PFSK-1 (cell line): ENCODE measurements around the gene ITPR3.

ENCODE experiments used
- FOXP2 ChIP-seq: optimal IDR thresholded peaks from 2 replicates; pipeline ENCODE3; 2011; ENCODE audit warnings: borderline replicate concordance, control low read depth, inconsistent platforms; ENCODE audit not compliant: insufficient read depth; ENCODE audit errors: extremely low read length, extremely low read depth
- POLR2AphosphoS5 ChIP-seq: IDR thresholded peaks from 2 replicates; pipeline ENCODE4 v1.6.1; 2012; ENCODE audit warnings: low read depth, mild to moderate bottlenecking, control low read depth, low read length, moderate library complexity
- SIN3A ChIP-seq: IDR thresholded peaks from 2 replicates; pipeline ENCODE4 v1.6.1; 2012; ENCODE audit warnings: mild to moderate bottlenecking, low read length, moderate library complexity, borderline replicate concordance; ENCODE audit not compliant: insufficient read depth
- TAF1 ChIP-seq: IDR thresholded peaks from 2 replicates; pipeline ENCODE4 v1.6.1; 2012; ENCODE audit warnings: low read length, control low read depth, borderline replicate concordance; ENCODE audit not compliant: insufficient read depth
- TF ChIP-seq, protein P1 (sequence below), 2 experiments: IDR thresholded peaks; 2 replicates each; pipeline versions ENCODE4 v1.6.1 to v1.8.0; 2011 to 2012; ENCODE audit warnings: low read depth in 2 of 2, low read length in 2 of 2, control low read depth in 1 of 2, inconsistent platforms in 1 of 2, mild to moderate bottlenecking in 1 of 2, moderate library complexity in 1 of 2; ENCODE audit not compliant: insufficient read depth in 1 of 2

ITPR3 gene

DNA sequence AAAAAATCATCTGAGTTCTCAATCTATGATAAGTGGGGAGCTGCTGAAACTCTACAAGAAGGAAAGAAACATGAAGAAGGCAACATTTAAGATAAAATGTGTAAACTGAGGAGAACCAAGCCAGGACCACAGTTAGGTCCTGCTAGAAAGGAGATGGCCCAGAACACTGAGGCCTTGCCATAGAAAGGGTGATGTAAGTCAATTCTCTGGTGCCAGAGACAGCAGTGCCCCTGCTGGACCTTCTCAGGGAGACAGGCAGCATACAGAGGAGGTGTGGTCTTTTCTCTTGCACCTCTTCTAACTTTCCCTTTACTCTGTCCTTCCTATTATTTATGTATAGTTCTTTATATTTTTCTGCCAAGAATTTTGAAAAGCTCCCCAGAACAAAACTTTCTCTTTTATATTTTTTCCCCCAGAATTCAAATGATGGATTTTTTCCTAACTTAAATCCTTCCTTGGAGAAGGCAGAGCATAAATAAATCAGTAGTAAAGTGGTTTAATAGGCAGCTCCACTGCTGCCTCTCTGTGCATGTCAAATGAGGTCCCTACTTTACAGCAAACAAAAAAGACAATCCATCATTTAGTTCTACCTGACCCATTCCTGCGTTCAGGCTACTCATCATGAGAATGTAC lies 81.3 kb downstream of the ITPR3 start:
- TF ChIP-seq SIN3A = no peak
- TF ChIP-seq, protein P1, sequence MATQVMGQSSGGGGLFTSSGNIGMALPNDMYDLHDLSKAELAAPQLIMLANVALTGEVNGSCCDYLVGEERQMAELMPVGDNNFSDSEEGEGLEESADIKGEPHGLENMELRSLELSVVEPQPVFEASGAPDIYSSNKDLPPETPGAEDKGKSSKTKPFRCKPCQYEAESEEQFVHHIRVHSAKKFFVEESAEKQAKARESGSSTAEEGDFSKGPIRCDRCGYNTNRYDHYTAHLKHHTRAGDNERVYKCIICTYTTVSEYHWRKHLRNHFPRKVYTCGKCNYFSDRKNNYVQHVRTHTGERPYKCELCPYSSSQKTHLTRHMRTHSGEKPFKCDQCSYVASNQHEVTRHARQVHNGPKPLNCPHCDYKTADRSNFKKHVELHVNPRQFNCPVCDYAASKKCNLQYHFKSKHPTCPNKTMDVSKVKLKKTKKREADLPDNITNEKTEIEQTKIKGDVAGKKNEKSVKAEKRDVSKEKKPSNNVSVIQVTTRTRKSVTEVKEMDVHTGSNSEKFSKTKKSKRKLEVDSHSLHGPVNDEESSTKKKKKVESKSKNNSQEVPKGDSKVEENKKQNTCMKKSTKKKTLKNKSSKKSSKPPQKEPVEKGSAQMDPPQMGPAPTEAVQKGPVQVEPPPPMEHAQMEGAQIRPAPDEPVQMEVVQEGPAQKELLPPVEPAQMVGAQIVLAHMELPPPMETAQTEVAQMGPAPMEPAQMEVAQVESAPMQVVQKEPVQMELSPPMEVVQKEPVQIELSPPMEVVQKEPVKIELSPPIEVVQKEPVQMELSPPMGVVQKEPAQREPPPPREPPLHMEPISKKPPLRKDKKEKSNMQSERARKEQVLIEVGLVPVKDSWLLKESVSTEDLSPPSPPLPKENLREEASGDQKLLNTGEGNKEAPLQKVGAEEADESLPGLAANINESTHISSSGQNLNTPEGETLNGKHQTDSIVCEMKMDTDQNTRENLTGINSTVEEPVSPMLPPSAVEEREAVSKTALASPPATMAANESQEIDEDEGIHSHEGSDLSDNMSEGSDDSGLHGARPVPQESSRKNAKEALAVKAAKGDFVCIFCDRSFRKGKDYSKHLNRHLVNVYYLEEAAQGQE (IDR thresholded peaks at IDR 0.05; ENCODE audit: insufficient read depth in 1 of 2, low read depth in 2 of 2, low read length in 2 of 2) = no peak
- no peak for TF ChIP-seq POLR2AphosphoS5
- TF ChIP-seq FOXP2 = no peak
- TF ChIP-seq TAF1 = no peak

DNA sequence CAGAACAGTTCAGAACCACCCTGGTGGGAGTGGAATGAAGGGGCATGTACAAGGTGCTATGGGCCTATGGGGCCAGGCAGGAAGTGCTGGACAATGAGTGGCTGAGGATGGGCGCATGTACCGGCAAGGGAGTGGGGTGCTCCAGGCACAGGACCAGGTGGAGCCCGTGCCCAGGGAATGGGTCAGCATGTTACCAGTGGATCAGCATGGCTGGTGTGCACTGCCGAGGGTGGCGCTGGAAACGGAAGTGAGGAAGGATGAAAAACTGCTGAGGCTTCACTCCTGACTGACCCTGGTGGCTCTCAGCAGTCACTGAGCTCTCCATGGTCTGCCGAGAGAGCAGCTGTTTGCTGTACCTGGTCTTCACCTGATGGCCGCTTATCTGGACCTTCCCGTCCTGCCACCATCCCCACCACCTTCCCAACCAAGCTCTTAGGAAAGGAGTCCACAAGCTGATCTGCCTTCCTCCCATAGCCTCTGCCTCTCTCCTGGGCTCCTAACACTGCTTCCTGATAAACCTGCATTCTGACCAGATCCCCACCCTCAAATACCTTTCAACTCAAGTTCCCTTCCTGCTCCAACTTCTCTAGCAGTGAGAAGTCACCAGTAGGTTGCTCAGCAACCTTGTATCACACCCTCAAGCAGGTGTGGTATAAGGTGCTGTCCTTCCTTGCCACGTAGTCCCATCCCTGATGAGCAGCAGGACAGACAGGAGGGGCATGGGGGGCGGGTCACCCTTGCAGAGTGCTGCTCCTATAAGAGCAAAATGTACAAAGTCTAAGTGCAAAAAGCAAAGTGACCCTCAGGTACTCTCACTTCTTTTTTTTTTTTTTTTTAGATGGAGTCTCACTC lies 83.3 kb downstream of the ITPR3 start:
- TF ChIP-seq POLR2AphosphoS5 = no peak

DNA sequence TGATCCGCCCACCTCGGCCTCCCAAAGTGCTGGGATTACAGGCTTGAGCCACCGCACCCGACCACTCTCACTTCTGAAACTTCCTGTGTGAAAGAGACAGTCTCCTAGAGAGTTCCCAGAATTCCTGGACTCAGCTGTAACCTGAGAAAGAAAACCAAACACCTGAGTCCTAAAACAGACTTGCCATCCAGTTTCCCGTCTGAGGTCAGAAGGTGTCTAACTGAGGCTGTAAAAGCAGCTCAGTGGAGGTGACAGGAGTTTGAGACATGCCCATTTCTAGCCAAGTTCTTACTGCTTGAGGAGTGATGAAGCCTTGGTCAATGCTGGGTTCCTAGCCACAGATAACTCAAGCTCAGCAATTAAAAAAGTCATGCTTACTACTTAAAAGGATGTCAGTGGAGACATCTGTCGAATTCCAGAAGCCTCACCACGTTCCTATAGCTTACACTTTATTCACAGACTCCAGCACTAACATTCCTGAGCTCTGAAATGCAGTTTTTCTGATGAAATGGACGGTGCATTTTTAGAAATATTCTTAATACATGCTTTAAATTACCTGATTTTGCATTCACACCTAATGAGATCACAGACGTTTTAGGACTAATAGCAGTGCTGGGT lies 84.3 kb downstream of the ITPR3 start:
- no peak for TF ChIP-seq POLR2AphosphoS5
- no peak for TF ChIP-seq TAF1
- no peak for TF ChIP-seq FOXP2
- TF ChIP-seq SIN3A = no peak
- TF ChIP-seq, protein P1 (IDR thresholded peaks at IDR 0.05; ENCODE audit: insufficient read depth in 1 of 2, low read depth in 2 of 2, low read length in 2 of 2) = no peak

DNA sequence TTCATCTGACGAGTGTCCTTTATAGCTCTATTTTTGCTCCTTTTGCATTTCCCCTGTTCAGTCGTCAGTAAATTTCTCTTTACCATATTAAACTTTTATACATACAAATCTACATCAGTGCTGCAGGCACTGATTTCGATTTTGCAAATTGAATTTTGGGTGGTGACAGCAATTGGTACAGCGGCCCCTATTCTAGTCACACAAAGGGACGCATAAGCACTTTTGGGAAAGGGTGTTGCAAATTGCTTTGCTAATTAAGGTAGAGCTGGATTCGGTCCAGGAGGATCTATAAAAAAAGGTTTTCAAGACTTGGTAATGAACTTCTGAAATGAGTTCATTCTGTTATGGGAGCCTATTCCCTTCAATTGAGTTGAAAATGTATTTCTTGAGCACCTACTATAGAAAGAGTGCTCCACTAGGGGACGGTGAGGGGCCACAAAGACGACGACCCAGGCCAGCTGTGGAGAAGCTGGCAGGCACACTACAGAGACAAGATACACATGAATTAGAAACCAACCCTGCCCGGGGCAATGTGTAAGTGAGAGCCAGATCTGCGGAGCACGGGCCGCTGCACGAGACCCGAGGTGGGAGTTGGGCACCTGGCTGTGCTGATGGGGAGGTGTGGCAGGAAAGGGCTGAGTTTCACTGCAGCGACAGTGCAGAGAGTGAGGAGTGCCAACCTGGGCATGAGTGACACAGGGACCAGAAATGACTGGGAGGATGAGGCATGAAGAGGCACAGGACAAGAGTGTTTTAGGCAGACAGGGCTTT lies 85.0 kb downstream of the ITPR3 start:
- TF ChIP-seq FOXP2 (no peak), TAF1 (no peak), SIN3A (no peak), POLR2AphosphoS5 (no peak)
- TF ChIP-seq, protein P1 (IDR thresholded peaks at IDR 0.05; ENCODE audit: insufficient read depth in 1 of 2, low read depth in 2 of 2, low read length in 2 of 2) = no peak

DNA sequence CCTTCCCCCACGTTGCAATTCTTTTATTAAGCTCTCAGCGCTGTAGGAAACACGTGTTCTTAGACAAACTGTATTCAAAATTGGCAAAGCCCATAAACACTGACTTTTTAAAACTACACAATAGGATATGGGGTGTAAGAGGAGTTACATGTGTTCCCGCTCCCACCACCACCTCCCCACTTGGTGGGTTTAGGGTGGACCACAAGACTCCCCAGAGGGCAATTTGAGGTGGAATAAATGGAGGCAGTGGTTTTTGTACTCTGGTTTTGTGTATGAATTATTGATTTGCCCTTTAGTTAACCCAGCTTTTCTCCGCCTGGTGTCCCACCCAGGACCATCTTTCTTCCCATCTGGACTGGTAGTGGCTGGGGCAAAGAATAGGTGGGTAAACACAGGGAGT lies 86.6 kb downstream of the ITPR3 start:
- TF ChIP-seq TAF1 = no peak
- TF ChIP-seq SIN3A = no peak
- no peak for TF ChIP-seq FOXP2
- TF ChIP-seq POLR2AphosphoS5 = no peak
- TF ChIP-seq, protein P1 (IDR thresholded peaks at IDR 0.05; ENCODE audit: insufficient read depth in 1 of 2, low read depth in 2 of 2, low read length in 2 of 2) = no peak
